ENCODE measurements around the gene USP3.

- TF ChIP-seq, protein P1, sequence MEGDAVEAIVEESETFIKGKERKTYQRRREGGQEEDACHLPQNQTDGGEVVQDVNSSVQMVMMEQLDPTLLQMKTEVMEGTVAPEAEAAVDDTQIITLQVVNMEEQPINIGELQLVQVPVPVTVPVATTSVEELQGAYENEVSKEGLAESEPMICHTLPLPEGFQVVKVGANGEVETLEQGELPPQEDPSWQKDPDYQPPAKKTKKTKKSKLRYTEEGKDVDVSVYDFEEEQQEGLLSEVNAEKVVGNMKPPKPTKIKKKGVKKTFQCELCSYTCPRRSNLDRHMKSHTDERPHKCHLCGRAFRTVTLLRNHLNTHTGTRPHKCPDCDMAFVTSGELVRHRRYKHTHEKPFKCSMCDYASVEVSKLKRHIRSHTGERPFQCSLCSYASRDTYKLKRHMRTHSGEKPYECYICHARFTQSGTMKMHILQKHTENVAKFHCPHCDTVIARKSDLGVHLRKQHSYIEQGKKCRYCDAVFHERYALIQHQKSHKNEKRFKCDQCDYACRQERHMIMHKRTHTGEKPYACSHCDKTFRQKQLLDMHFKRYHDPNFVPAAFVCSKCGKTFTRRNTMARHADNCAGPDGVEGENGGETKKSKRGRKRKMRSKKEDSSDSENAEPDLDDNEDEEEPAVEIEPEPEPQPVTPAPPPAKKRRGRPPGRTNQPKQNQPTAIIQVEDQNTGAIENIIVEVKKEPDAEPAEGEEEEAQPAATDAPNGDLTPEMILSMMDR (IDR thresholded peaks at IDR 0.05) = no peak
- peak; percentile 54 for TF ChIP-seq EZH2phosphoT487 (IDR thresholded peaks at IDR 0.05)
Observed at GRCh38 chr15:63502843-63503738, 1.3 kb upstream of the USP3 start.
